DND-41 (cell line): ENCODE results near the gene OSM.

ENCODE experiments used
- EZH2 ChIP-seq: IDR thresholded peaks from 3 replicates; pipeline ENCODE4 v1.6.1; 2012; ENCODE audit warnings: borderline replicate concordance, low read depth, mild to moderate bottlenecking, moderate library complexity, low read length, inconsistent platforms; ENCODE audit not compliant: severe bottlenecking
- TF ChIP-seq, protein P1 (sequence below): IDR thresholded peaks from 2 replicates; pipeline ENCODE4 v1.5.1; 2012; ENCODE audit warnings: borderline replicate concordance, low read length, moderate library complexity, mild to moderate bottlenecking; ENCODE audit not compliant: poor library complexity, severe bottlenecking; ENCODE audit errors: extremely low read depth

DNA sequence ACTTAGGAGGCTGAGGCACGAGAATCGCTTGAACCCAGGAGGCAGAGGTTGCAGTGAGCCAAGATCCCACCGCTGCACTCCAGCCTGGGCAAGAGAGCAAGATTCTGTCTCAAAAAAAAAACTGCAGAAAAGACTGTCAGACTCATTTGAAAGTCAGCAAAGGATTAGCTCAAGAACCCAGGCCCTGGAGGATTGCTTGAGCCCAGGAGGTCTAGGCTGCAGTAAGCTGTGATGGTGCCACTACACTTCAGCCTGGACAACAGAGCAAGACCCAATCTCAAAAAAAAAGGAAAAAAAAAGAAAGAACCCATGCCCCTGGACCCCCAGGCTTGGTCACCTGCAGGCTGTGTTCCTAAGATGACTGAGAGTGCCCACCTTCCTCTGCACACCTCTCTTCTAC, 36.3 kb downstream of the OSM start:
- TF ChIP-seq, protein P1, sequence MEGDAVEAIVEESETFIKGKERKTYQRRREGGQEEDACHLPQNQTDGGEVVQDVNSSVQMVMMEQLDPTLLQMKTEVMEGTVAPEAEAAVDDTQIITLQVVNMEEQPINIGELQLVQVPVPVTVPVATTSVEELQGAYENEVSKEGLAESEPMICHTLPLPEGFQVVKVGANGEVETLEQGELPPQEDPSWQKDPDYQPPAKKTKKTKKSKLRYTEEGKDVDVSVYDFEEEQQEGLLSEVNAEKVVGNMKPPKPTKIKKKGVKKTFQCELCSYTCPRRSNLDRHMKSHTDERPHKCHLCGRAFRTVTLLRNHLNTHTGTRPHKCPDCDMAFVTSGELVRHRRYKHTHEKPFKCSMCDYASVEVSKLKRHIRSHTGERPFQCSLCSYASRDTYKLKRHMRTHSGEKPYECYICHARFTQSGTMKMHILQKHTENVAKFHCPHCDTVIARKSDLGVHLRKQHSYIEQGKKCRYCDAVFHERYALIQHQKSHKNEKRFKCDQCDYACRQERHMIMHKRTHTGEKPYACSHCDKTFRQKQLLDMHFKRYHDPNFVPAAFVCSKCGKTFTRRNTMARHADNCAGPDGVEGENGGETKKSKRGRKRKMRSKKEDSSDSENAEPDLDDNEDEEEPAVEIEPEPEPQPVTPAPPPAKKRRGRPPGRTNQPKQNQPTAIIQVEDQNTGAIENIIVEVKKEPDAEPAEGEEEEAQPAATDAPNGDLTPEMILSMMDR: no peak
- TF ChIP-seq EZH2: no peak
